Measurements from ENCODE around the gene FXYD3.

GRCh38 chr19:35168196-35168595, 52.6 kb downstream of the FXYD3 start:
- TF ChIP-seq POLR2AphosphoS5 (IDR thresholded peaks at IDR 0.05; ENCODE audit: low read depth, low read length) (no peak), SIN3A (IDR thresholded peaks at IDR 0.05; ENCODE audit: borderline replicate concordance, insufficient read depth, low read length) (no peak), REST (IDR thresholded peaks at IDR 0.05; ENCODE audit: insufficient read depth in 1 of 2, low read depth in 2 of 2, low read length in 2 of 2) (no peak)

Data from PFSK-1 (cell line).